ENCODE measurements around the gene MFSD1.

DNA sequence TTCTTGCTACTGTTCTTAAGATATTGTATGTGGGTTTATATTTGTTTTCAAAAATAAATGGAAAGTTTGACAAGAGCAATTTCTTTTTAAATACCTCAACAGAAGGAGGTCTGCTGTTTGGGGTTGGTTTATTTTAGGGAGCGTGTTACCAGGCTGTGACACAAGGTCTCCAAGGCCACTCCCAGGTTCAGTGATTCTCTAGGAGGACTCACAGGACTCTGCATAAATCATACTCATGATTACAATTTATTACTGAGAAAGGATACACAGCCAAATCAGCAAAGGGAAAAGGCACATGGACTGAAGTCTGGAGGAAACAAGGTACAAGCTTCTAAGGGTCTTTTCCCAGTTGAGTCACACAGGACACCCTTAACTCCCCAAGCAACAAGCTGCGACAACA is 18.8 kb upstream of the MFSD1 start:
- TF ChIP-seq, protein P1, sequence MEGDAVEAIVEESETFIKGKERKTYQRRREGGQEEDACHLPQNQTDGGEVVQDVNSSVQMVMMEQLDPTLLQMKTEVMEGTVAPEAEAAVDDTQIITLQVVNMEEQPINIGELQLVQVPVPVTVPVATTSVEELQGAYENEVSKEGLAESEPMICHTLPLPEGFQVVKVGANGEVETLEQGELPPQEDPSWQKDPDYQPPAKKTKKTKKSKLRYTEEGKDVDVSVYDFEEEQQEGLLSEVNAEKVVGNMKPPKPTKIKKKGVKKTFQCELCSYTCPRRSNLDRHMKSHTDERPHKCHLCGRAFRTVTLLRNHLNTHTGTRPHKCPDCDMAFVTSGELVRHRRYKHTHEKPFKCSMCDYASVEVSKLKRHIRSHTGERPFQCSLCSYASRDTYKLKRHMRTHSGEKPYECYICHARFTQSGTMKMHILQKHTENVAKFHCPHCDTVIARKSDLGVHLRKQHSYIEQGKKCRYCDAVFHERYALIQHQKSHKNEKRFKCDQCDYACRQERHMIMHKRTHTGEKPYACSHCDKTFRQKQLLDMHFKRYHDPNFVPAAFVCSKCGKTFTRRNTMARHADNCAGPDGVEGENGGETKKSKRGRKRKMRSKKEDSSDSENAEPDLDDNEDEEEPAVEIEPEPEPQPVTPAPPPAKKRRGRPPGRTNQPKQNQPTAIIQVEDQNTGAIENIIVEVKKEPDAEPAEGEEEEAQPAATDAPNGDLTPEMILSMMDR (conservative IDR thresholded peaks at IDR 0.05; ENCODE audit: low read length): no peak
- TF ChIP-seq EZH2phosphoT487 (IDR thresholded peaks at IDR 0.05; ENCODE audit: borderline replicate concordance): no peak

All from Loucy (cell line).